ACC112 (cell line): Measurements from ENCODE around the gene TGFBR3.

Source experiments
- H2AFZ ChIP-seq: fragments of 200-600 bp; sonication (generic); one replicate; pipeline ENCODE4 v1.6.0; 2017; ENCODE audit warnings: antibody characterized with exemption, low read length; ENCODE audit not compliant: unreplicated experiment
- H3K27ac ChIP-seq: fragments of 200-600 bp; sonication (generic); 2 replicates; pipeline ENCODE4 v1.5.1; 2014; ENCODE audit warnings: low read depth, mild to moderate bottlenecking, antibody characterized with exemption, low read length, moderate library complexity
- H3K27me3 ChIP-seq: fragments of 200-600 bp; sonication (generic); 2 replicates; pipeline ENCODE4 v1.6.1; 2014; ENCODE audit warnings: mild to moderate bottlenecking, antibody characterized with exemption, low read length, moderate library complexity, mixed read lengths; ENCODE audit not compliant: insufficient read depth
- H3K36me3 ChIP-seq: fragments of 200-600 bp; sonication (generic); 2 replicates; pipeline ENCODE4 v1.6.1; 2016; ENCODE audit warnings: mild to moderate bottlenecking, antibody characterized with exemption, low read length, moderate library complexity, mixed read lengths; ENCODE audit not compliant: insufficient read depth
- H3K4me1 ChIP-seq: fragments of 200-600 bp; sonication (generic); one replicate; pipeline ENCODE4 v1.6.1; 2016; ENCODE audit warnings: low read length, mixed read lengths; ENCODE audit not compliant: insufficient read depth, unreplicated experiment, control insufficient read depth
- H3K4me3 ChIP-seq: fragments of 200-600 bp; sonication (generic); 2 replicates; pipeline ENCODE4 v1.5.1; 2014; ENCODE audit warnings: mild to moderate bottlenecking, low read depth, low read length
- H3K79me2 ChIP-seq: fragments of 200-600 bp; sonication (generic); one replicate; pipeline ENCODE4 v1.6.0; 2016; ENCODE audit warnings: low read length; ENCODE audit not compliant: control insufficient read depth, unreplicated experiment, insufficient read depth

The TGFBR3 gene

GRCh38 chr1:91826248-91826647, 59.7 kb downstream of the TGFBR3 start:
- Histone ChIP-seq H3K79me2 (no peaks in the 10 kb centered on the region), H3K4me1 (peaks cover 15% of the 10 kb centered on the region), H3K27ac (no peak overlapping the region), H2AFZ (no peak overlapping the region), H3K27me3 (no peaks in the 10 kb centered on the region), H3K4me3 (no peak overlapping the region), H3K36me3 (no peaks in the 10 kb centered on the region)

GRCh38 chr1:91821126-91821868, 64.7 kb downstream of the TGFBR3 start:
- no peaks in the 10 kb centered on the region for H3K27me3 ChIP-seq
- no peaks in the 10 kb centered on the region for H3K36me3 ChIP-seq
- H3K27ac ChIP-seq = no peak overlapping the region
- H2AFZ ChIP-seq = no peak overlapping the region
- peaks cover 15% of the 10 kb centered on the region for H3K4me1 ChIP-seq
- no peak overlapping the region for H3K4me3 ChIP-seq
- H3K79me2 ChIP-seq = no peaks in the 10 kb centered on the region

GRCh38 chr1:91819038-91819788, 66.7 kb downstream of the TGFBR3 start:
- Histone ChIP-seq H3K36me3 (no peaks in the 10 kb centered on the region), H3K27ac (no peak overlapping the region)

GRCh38 chr1:91818713-91818975, 67.3 kb downstream of the TGFBR3 start:
- Histone ChIP-seq H3K27ac (no peak overlapping the region), H3K4me1 (peaks cover 15% of the 10 kb centered on the region), H3K79me2 (peaks cover 4% of the 10 kb centered on the region), H3K4me3 (no peak overlapping the region), H2AFZ (no peak overlapping the region), H3K27me3 (no peaks in the 10 kb centered on the region), H3K36me3 (no peaks in the 10 kb centered on the region)

More at GRCh38 chr1:91819038-91819788, 66.7 kb downstream of the TGFBR3 start:
- H2AFZ ChIP-seq = no peak overlapping the region
- H3K79me2 ChIP-seq = peaks cover 4% of the 10 kb centered on the region
- no peaks in the 10 kb centered on the region for H3K27me3 ChIP-seq
- peaks cover 15% of the 10 kb centered on the region for H3K4me1 ChIP-seq
- no peak overlapping the region for H3K4me3 ChIP-seq

GRCh38 chr1:91817211-91817905, 68.6 kb downstream of the TGFBR3 start:
- Histone ChIP-seq H2AFZ (no peak overlapping the region), H3K27ac (no peak overlapping the region), H3K79me2 (peaks cover 4% of the 10 kb centered on the region), H3K36me3 (no peaks in the 10 kb centered on the region), H3K4me1 (peaks cover 15% of the 10 kb centered on the region), H3K4me3 (no peak overlapping the region), H3K27me3 (no peaks in the 10 kb centered on the region)

- peaks cover 15% of the 10 kb centered on the region for H3K4me1 ChIP-seq
- H3K79me2 ChIP-seq = peaks cover 4% of the 10 kb centered on the region
- H3K27me3 ChIP-seq = no peaks in the 10 kb centered on the region
- no peak overlapping the region for H2AFZ ChIP-seq
- no peaks in the 10 kb centered on the region for H3K36me3 ChIP-seq
- no peak overlapping the region for H3K27ac ChIP-seq
- no peak overlapping the region for H3K4me3 ChIP-seq
Observed at GRCh38 chr1:91816031-91816430, 69.9 kb downstream of the TGFBR3 start.

- H2AFZ ChIP-seq = no peak overlapping the region
- H3K79me2 ChIP-seq = peaks cover 4% of the 10 kb centered on the region
- no peak overlapping the region for H3K27ac ChIP-seq
- no peaks in the 10 kb centered on the region for H3K36me3 ChIP-seq
- H3K27me3 ChIP-seq = no peaks in the 10 kb centered on the region
- peaks cover 21% of the 10 kb centered on the region for H3K4me1 ChIP-seq
- H3K4me3 ChIP-seq = no peak overlapping the region
Observed at GRCh38 chr1:91814448-91814847, 71.5 kb downstream of the TGFBR3 start.

- no peaks in the 10 kb centered on the region for H3K27me3 ChIP-seq
- peaks cover 27% of the 10 kb centered on the region for H3K4me1 ChIP-seq
- H3K36me3 ChIP-seq = no peaks in the 10 kb centered on the region
- peaks cover 4% of the 10 kb centered on the region for H3K79me2 ChIP-seq
- H3K27ac ChIP-seq = no peak overlapping the region
- no peak overlapping the region for H2AFZ ChIP-seq
- no peak overlapping the region for H3K4me3 ChIP-seq
Observed at GRCh38 chr1:91813813-91814212, 72.1 kb downstream of the TGFBR3 start.

GRCh38 chr1:91811363-91812025, 74.5 kb downstream of the TGFBR3 start:
- H3K27ac ChIP-seq = no peak overlapping the region
- peaks cover 4% of the 10 kb centered on the region for H3K79me2 ChIP-seq
- H2AFZ ChIP-seq = no peak overlapping the region
- H3K4me1 ChIP-seq = peaks cover 25% of the 10 kb centered on the region
- no peak overlapping the region for H3K4me3 ChIP-seq
- no peaks in the 10 kb centered on the region for H3K36me3 ChIP-seq
- no peaks in the 10 kb centered on the region for H3K27me3 ChIP-seq

- Histone ChIP-seq H2AFZ (no peak overlapping the region), H3K4me3 (no peak overlapping the region), H3K4me1 (peaks cover 28% of the 10 kb centered on the region), H3K79me2 (no peaks in the 10 kb centered on the region), H3K36me3 (no peaks in the 10 kb centered on the region), H3K27ac (no peak overlapping the region), H3K27me3 (no peaks in the 10 kb centered on the region)
Observed at GRCh38 chr1:91809317-91809716, 76.6 kb downstream of the TGFBR3 start.
